WERI-Rb-1 (cell line): Measurements from ENCODE around the gene ATM.

Source experiments
- DNase-seq: peaks from one replicate; pipeline ENCODE4 v3.0.0-alpha.2; 2020
- H3K27ac ChIP-seq: fragments of 250-450 bp; sonication (Bioruptor Pico); 2 replicates; pipeline ENCODE4 v1.5.1; 2020; ENCODE audit warnings: mild to moderate bottlenecking, moderate library complexity
- H3K27me3 ChIP-seq: fragments of 250-450 bp; sonication (Bioruptor Pico); 2 replicates; pipeline ENCODE4 v1.5.1; 2021; ENCODE audit warnings: mild to moderate bottlenecking, low read depth, moderate library complexity; ENCODE audit not compliant: insufficient read depth, severe bottlenecking
- H3K36me3 ChIP-seq: fragments of 250-450 bp; sonication (Bioruptor Pico); 2 replicates; pipeline ENCODE4 v1.5.1; 2020; ENCODE audit warnings: mild to moderate bottlenecking, moderate library complexity
- H3K4me3 ChIP-seq: 2 replicates; pipeline ENCODE4 v1.5.1; 2011; ENCODE audit warnings: low read depth, mild to moderate bottlenecking, control low read depth, low read length
- H3K9me3 ChIP-seq: fragments of 250-450 bp; sonication (Bioruptor Pico); 2 replicates; pipeline ENCODE4 v1.5.1; 2021; ENCODE audit warnings: mild to moderate bottlenecking, moderate library complexity; ENCODE audit not compliant: severe bottlenecking
- CTCF ChIP-seq: IDR thresholded peaks from 2 replicates; pipeline ENCODE4 v1.5.1; 2011; ENCODE audit warnings: low read depth, mild to moderate bottlenecking, control low read depth, inconsistent platforms, low read length

Gene ATM

GRCh38 chr11:108222574-108223347, at the start of gene ATM, which contains the start of gene NPAT:
Gene ATM, plus strand, starts transcription at chr11:108223067. Its CDS starts 4,558 bp downstream, at chr11:108227625.
Gene NPAT, minus strand, starts transcription at chr11:108222638. Its CDS starts 102 bp downstream, at chr11:108222536.
- Histone ChIP-seq H3K4me3 (peak within 1 kb of the TSS; percentile 89), H3K27me3 (no peaks in the 10 kb centered on the region), H3K36me3 (peaks cover 24% of the 10 kb centered on the region), H3K27ac (peak within 1 kb of the TSS; percentile 92), H3K9me3 (no peaks in the 10 kb centered on the region)
- TF ChIP-seq CTCF: peak; percentile 91
- DNase-seq: peak; percentile 99

DNA sequence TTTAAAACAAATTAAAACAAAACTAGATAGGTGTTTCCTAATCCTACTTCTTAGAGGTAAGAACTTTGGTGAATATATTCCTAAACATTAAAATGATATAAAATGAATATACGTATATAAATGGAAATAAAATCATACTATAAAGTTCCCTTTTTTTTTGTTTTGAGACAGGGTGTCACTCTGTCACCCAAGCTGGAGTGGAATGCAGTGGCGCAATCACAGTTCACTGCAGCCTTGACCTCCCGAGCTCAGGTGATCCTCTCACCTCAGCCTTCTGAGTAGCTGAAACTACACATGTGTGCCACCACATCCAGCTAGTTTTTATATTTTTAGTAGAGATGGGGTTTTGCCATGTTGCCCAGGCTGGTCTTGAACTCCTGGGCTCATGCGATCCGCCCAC, 45.3 kb upstream of the ATM start:
- no peak for TF ChIP-seq CTCF
- H3K27ac ChIP-seq: no peak overlapping the region
- DNase-seq: no peak
- H3K4me3 ChIP-seq: no peak overlapping the region
- peaks cover 54% of the 10 kb centered on the region for H3K36me3 ChIP-seq
- no peaks in the 10 kb centered on the region for H3K9me3 ChIP-seq
- H3K27me3 ChIP-seq: no peaks in the 10 kb centered on the region

DNA sequence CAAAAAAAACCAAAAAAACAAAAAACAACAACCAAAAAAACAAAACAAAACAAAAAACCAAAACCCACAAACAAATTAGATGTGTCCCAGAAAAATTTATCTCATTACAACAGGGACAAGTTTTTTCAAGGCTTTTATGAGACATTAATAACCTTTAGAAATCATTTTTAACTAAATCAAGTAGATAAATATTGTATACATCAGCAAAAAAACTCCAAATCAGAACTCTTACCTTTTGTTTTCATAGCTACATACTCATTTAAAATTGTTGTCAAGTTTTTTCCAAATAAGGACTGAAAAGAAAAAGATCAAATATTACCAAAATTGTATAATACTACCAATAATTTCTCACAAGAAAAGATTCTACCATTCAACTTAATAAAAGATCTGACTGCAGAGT, 29.1 kb upstream of the ATM start:
- Histone ChIP-seq H3K27me3 (no peaks in the 10 kb centered on the region), H3K4me3 (no peak overlapping the region), H3K36me3 (peaks cover 86% of the 10 kb centered on the region), H3K9me3 (no peaks in the 10 kb centered on the region), H3K27ac (no peak overlapping the region)
- DNase-seq: no peak
- TF ChIP-seq CTCF: no peak

DNA sequence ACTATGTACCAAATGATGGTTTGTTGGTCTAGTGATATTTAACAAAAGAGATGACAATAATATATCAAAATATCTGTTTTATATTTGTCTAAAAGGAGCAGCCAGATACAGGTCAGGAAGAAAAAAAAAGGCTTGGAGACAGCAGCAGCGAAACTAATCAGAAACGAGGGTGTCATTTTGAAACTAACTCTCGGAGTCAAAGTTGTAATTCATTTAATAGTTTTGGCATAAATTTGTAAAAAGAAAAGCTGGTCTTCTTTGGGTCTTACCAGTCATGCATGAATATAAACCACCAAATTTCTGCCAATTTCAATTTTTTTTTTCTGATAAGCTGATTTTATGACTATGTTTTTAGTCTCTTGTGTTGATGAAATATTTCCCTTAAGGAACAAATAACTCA, 26.0 kb upstream of the ATM start:
- no peak for DNase-seq
- no peak overlapping the region for H3K27ac ChIP-seq
- no peak for TF ChIP-seq CTCF
- H3K4me3 ChIP-seq: no peak overlapping the region
- no peaks in the 10 kb centered on the region for H3K9me3 ChIP-seq
- peaks cover 70% of the 10 kb centered on the region for H3K36me3 ChIP-seq
- H3K27me3 ChIP-seq: no peaks in the 10 kb centered on the region

GRCh38 chr11:108197351-108197750, 25.5 kb upstream of the ATM start:
- DNase-seq: no peak
- no peak overlapping the region for H3K4me3 ChIP-seq
- peaks cover 66% of the 10 kb centered on the region for H3K36me3 ChIP-seq
- H3K27ac ChIP-seq: no peak overlapping the region
- no peak for TF ChIP-seq CTCF
- H3K9me3 ChIP-seq: no peaks in the 10 kb centered on the region
- H3K27me3 ChIP-seq: no peaks in the 10 kb centered on the region

- DNase-seq: no peak
- no peak for TF ChIP-seq CTCF
- no peak overlapping the region for H3K27ac ChIP-seq
- H3K9me3 ChIP-seq: no peaks in the 10 kb centered on the region
- H3K36me3 ChIP-seq: peaks cover 65% of the 10 kb centered on the region
- H3K4me3 ChIP-seq: no peak overlapping the region
- H3K27me3 ChIP-seq: no peaks in the 10 kb centered on the region
Measured at GRCh38 chr11:108198833-108199232, 24.0 kb upstream of the ATM start.
